Lower leg skin (tissue), 3 donors: ENCODE data around the gene KHK.

ENCODE experiments used
- POLR2A ChIP-seq, 2 donors: fragments of 450-650 bp; IDR thresholded peaks; one replicate each; pipeline ENCODE4 v1.6.1; 2016 to 2017; ENCODE audit warnings: antibody characterized with exemption in 2 of 2, mild to moderate bottlenecking in 1 of 2, moderate library complexity in 1 of 2
- TF ChIP-seq, protein P1 (sequence below), 3 donors: fragments of 450-650 bp; IDR thresholded peaks; one replicate each; pipeline ENCODE4 v1.5.1; 2016; ENCODE audit warnings: antibody characterized with exemption in 3 of 3, mild to moderate bottlenecking in 3 of 3, moderate library complexity in 2 of 3

GRCh38 chr2:27081984-27082772 lies 4.4 kb upstream of the KHK start:
- TF ChIP-seq, protein P1, sequence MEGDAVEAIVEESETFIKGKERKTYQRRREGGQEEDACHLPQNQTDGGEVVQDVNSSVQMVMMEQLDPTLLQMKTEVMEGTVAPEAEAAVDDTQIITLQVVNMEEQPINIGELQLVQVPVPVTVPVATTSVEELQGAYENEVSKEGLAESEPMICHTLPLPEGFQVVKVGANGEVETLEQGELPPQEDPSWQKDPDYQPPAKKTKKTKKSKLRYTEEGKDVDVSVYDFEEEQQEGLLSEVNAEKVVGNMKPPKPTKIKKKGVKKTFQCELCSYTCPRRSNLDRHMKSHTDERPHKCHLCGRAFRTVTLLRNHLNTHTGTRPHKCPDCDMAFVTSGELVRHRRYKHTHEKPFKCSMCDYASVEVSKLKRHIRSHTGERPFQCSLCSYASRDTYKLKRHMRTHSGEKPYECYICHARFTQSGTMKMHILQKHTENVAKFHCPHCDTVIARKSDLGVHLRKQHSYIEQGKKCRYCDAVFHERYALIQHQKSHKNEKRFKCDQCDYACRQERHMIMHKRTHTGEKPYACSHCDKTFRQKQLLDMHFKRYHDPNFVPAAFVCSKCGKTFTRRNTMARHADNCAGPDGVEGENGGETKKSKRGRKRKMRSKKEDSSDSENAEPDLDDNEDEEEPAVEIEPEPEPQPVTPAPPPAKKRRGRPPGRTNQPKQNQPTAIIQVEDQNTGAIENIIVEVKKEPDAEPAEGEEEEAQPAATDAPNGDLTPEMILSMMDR (IDR thresholded peaks at IDR 0.05): no peak
- no peak for TF ChIP-seq POLR2A (IDR thresholded peaks at IDR 0.05)
